Loucy (cell line): Measurements from ENCODE around the gene BCAS3.

Experiments
- H2AFZ ChIP-seq: fragments of 200-600 bp; sonication (generic); 2 replicates; pipeline ENCODE4 v1.6.0; 2016; ENCODE audit warnings: antibody characterized with exemption, mild to moderate bottlenecking, low read length, moderate library complexity
- H3F3A ChIP-seq: fragments of 200-600 bp; 2 replicates; pipeline ENCODE4 v1.6.0; 2016; ENCODE audit warnings: antibody characterized with exemption, low read depth, mild to moderate bottlenecking
- H3K27me3 ChIP-seq: fragments of 200-600 bp; sonication (generic); 2 replicates; pipeline ENCODE4 v1.6.1; 2014; ENCODE audit warnings: low read length, mild to moderate bottlenecking; ENCODE audit not compliant: insufficient read depth, poor library complexity, severe bottlenecking
- H3K36me3 ChIP-seq: fragments of 200-600 bp; sonication (generic); 2 replicates; pipeline ENCODE4 v1.6.1; 2016; ENCODE audit warnings: low read length; ENCODE audit not compliant: insufficient read depth
- H3K4me1 ChIP-seq: fragments of 200-600 bp; sonication (generic); 2 replicates; pipeline ENCODE4 v1.5.1; 2014; ENCODE audit warnings: low read length, mild to moderate bottlenecking; ENCODE audit not compliant: insufficient read depth, poor library complexity, severe bottlenecking
- H3K4me2 ChIP-seq: fragments of 200-600 bp; sonication (generic); 2 replicates; pipeline ENCODE4 v1.6.0; 2014; ENCODE audit warnings: antibody characterized with exemption, low read length, low read depth, mild to moderate bottlenecking; ENCODE audit not compliant: poor library complexity, severe bottlenecking
- H3K4me3 ChIP-seq: fragments of 200-600 bp; sonication (generic); 2 replicates; pipeline ENCODE4 v1.5.1; 2014; ENCODE audit warnings: low read length, mild to moderate bottlenecking, mixed read lengths; ENCODE audit not compliant: poor library complexity, severe bottlenecking
- H3K79me2 ChIP-seq: fragments of 200-600 bp; sonication (generic); 2 replicates; pipeline ENCODE4 v1.6.1; 2014; ENCODE audit warnings: low read length; ENCODE audit not compliant: insufficient read depth
- H3K9ac ChIP-seq: fragments of 200-600 bp; sonication (generic); 2 replicates; pipeline ENCODE4 v1.6.0; 2014; ENCODE audit warnings: mild to moderate bottlenecking, low read depth, low read length, moderate library complexity; ENCODE audit not compliant: poor library complexity, severe bottlenecking
- H3K9me2 ChIP-seq: fragments of 200-600 bp; sonication (generic); replicated peaks from 2 replicates; pipeline ENCODE4 v1.6.1; 2016; ENCODE audit warnings: low read depth, low read length, mixed read lengths
- H3K9me3 ChIP-seq: fragments of 200-600 bp; sonication (generic); 2 replicates; pipeline ENCODE4 v1.6.1; 2014; ENCODE audit warnings: mild to moderate bottlenecking, antibody characterized with exemption, low read length, low read depth; ENCODE audit not compliant: insufficient read depth
- H4K20me1 ChIP-seq: fragments of 200-600 bp; sonication (generic); 2 replicates; pipeline ENCODE4 v1.6.0; 2014; ENCODE audit warnings: antibody characterized with exemption, low read length, mild to moderate bottlenecking; ENCODE audit not compliant: insufficient read depth, poor library complexity, severe bottlenecking
- CTCF ChIP-seq: fragments of 200-600 bp; sonication (generic); conservative IDR thresholded peaks from 2 replicates; pipeline ENCODE4 v1.5.1; 2014; ENCODE audit warnings: mild to moderate bottlenecking, antibody characterized with exemption, low read length
- EZH2phosphoT487 ChIP-seq: fragments of 200-600 bp; IDR thresholded peaks from 2 replicates; pipeline ENCODE4 v1.6.1; 2018; ENCODE audit warnings: antibody characterized with exemption, mild to moderate bottlenecking, moderate library complexity, borderline replicate concordance

Gene BCAS3

GRCh38 chr17:61118871-61119270 lies 441.2 kb downstream of the BCAS3 start:
- no peak overlapping the region for H3K4me2 ChIP-seq
- no peak overlapping the region for H3K4me3 ChIP-seq
- no peaks in the 10 kb centered on the region for H3K4me1 ChIP-seq
- peaks cover 17% of the 10 kb centered on the region for H3K9me3 ChIP-seq
- H3K79me2 ChIP-seq, result no peaks in the 10 kb centered on the region
- no peaks in the 10 kb centered on the region for H3F3A ChIP-seq
- no peaks in the 10 kb centered on the region for H3K9me2 ChIP-seq
- no peaks in the 10 kb centered on the region for H3K36me3 ChIP-seq
- TF ChIP-seq EZH2phosphoT487 (no peak), CTCF (no peak)
- no peaks in the 10 kb centered on the region for H3K27me3 ChIP-seq
- no peak overlapping the region for H3K9ac ChIP-seq
- no peaks in the 10 kb centered on the region for H4K20me1 ChIP-seq
- H2AFZ ChIP-seq, result no peak overlapping the region

GRCh38 chr17:61122326-61122913 lies 444.8 kb downstream of the BCAS3 start:
- H3K4me2 ChIP-seq, result no peak overlapping the region

GRCh38 chr17:61124562-61124961 lies 446.9 kb downstream of the BCAS3 start:
- H3K27me3 ChIP-seq, result no peaks in the 10 kb centered on the region
- H3K4me3 ChIP-seq, result no peak overlapping the region
- no peaks in the 10 kb centered on the region for H3F3A ChIP-seq
- TF ChIP-seq EZH2phosphoT487 (no peak), CTCF (no peak)
- no peaks in the 10 kb centered on the region for H3K9me3 ChIP-seq
- H3K4me2 ChIP-seq, result no peak overlapping the region
- no peak overlapping the region for H2AFZ ChIP-seq
- H4K20me1 ChIP-seq, result no peaks in the 10 kb centered on the region
- H3K4me1 ChIP-seq, result peaks cover 9% of the 10 kb centered on the region
- H3K79me2 ChIP-seq, result no peaks in the 10 kb centered on the region
- H3K36me3 ChIP-seq, result no peaks in the 10 kb centered on the region
- no peak overlapping the region for H3K9ac ChIP-seq
- H3K9me2 ChIP-seq, result no peaks in the 10 kb centered on the region

More at GRCh38 chr17:61122326-61122913, 444.8 kb downstream of the BCAS3 start:
- H3F3A ChIP-seq, result no peaks in the 10 kb centered on the region
- TF ChIP-seq CTCF, result no peak
- TF ChIP-seq EZH2phosphoT487, result no peak
- H3K9me2 ChIP-seq, result no peaks in the 10 kb centered on the region
- H3K4me1 ChIP-seq, result no peaks in the 10 kb centered on the region
- H3K36me3 ChIP-seq, result no peaks in the 10 kb centered on the region
- no peaks in the 10 kb centered on the region for H4K20me1 ChIP-seq
- H3K79me2 ChIP-seq, result no peaks in the 10 kb centered on the region
- H3K9ac ChIP-seq, result no peak overlapping the region
- no peaks in the 10 kb centered on the region for H3K27me3 ChIP-seq
- H2AFZ ChIP-seq, result no peak overlapping the region
- no peak overlapping the region for H3K4me3 ChIP-seq
- peaks cover 5% of the 10 kb centered on the region; the same call in 1 of the 2 replicates for H3K9me3 ChIP-seq
